Caki2 (cell line): ENCODE results near the gene CUBN. TPM values are rescaled to one million over a fixed set of nuclear protein-coding genes. Genes with fewer than 3 reads are reported as not detected.

Experiments
- DNase-seq: peaks from one replicate; pipeline ENCODE4 v3.0.0-alpha.2; 2015; ENCODE audit warnings: low read depth
- in situ Hi-C: cut with HindIII; loops from 2 replicates; pipeline ENCODE4 v1.10.0; 2016; ENCODE audit warnings: low sequenced_read_pairs, low pct_unique_long_range_greater_than_20kb, mixed read lengths
- total RNA-seq: library from RNA; depleted of rRNA; stranded (reverse); fragments of >200 nt; shearing (Covaris generic); gene quantifications from 2 replicates; pipeline ENCODE4 v1.2.3, GENCODE V29; 2014; ENCODE audit warnings: low replicate concordance; rRNA removed

Gene CUBN
- total RNA-seq, 1 experiment from 2014 or later = 0.34 TPM

- in situ Hi-C loops = no loop called here
- no peak for DNase-seq
Measured at GRCh38 chr10:16779384-16779915, 350.2 kb downstream of the CUBN start.

DNA sequence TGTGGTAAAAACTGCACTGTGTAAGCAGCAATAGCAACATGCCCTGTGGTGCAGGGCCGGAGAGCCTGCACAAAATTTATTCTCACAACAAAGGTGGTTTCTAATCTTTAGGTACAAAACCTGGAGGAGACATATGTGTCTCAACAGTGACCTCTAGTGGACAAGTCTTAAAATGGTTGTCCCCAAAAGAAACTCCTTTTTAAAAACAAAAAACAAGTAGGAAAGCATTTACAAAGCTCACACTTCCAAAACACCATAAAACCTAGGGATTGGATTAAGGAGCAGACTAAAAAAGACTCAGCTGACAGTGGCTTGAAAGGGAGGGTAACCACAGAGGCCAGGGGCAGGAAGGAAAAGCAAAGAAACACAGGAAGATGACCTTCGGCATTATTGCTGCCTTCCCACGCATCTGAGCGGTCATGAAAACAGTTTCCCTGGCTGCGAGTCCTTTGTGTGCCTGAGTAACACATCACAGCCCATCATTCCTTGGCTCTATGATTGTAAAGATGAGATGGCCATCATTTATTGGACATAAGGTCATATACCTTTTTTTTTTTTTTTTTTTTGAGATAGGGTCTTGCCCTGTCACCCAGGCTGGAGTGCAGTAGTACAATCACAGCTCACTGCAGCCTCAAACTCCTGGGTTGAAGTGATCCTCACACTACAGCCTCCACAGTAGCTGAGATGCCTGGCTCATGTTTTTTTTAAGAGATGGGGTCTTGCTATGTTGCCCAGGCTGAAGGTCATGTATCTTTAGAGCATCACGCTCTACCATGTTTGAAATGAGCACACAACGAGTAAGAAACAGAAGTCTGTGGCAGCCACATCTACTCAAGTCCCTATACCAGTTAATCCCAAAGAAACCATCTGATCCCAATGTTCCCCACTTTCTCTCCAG, 351.9 kb downstream of the CUBN start:
- in situ Hi-C loops = no loop called here
- peak; percentile 30 for DNase-seq

- in situ Hi-C loops = no loop called here
- no peak for DNase-seq
Measured at GRCh38 chr10:16776896-16777295, 352.7 kb downstream of the CUBN start.

Other genes starting within 250 kb of the CUBN start
- 5.2 and 8.7 TPM in 2 replicates for gene TRDMT1, start 71.9 kb upstream of the CUBN start, total RNA-seq
- gene VIM, start 98.4 kb upstream of the CUBN start, total RNA-seq = 4,560 and 4,793 TPM in 2 replicates